H1 (cell line): Measurements from ENCODE around the gene DDI1. TPM values are rescaled to one million over a fixed set of nuclear protein-coding genes. Genes with fewer than 3 reads are reported as not detected.

Experiments used
- CTCF ChIA-PET: fragments of 300-600 bp; sonication (Branson Sonifier 250); formaldehyde crosslinking; loops from one replicate; lab custom pipeline; 2021; ENCODE audit not compliant: partially characterized antibody; lab: Charles Lee
- POLR2A ChIA-PET: fragments of 300-600 bp; sonication (Branson Sonifier 250); formaldehyde crosslinking; loops from one replicate; lab custom pipeline; 2021; ENCODE audit warnings: inconsistent platforms; ENCODE audit not compliant: partially characterized antibody; lab: Charles Lee
- DNase-seq, 2 experiments: peaks; one replicate each; pipeline versions ENCODE4 v3.0.0 to v3.0.0-alpha.2; 2010 to 2022; ENCODE audit warnings: low spot score in 2 of 2, low read depth in 1 of 2, mixed read lengths in 1 of 2
- FAIRE-seq: peaks from 2 replicates; lab custom pipeline; 2011; peaks lifted over from hg19 to GRCh38; lab: Jason Lieb, UNC
- H2AFZ ChIP-seq: 2 replicates; pipeline ENCODE4 v1.8.1; 2012; ENCODE audit warnings: low read length, inconsistent platforms
- H2AK5ac ChIP-seq: 2 replicates; pipeline ENCODE4 v1.6.1; 2013; ENCODE audit warnings: low read depth, low read length
- H2BK120ac ChIP-seq: replicated peaks from 2 replicates; pipeline ENCODE3; 2013; ENCODE audit warnings: low read depth, low read length, inconsistent platforms
- H2BK12ac ChIP-seq: 2 replicates; pipeline ENCODE4 v1.6.1; 2013; ENCODE audit warnings: low read depth, low read length
- H2BK15ac ChIP-seq: 2 replicates; pipeline ENCODE4 v1.6.1; 2013; ENCODE audit warnings: low read length
- H2BK20ac ChIP-seq: 2 replicates; pipeline ENCODE4 v1.6.1; 2013; ENCODE audit warnings: low read length
- H2BK5ac ChIP-seq: 2 replicates; pipeline ENCODE4 v1.6.1; 2013; ENCODE audit warnings: low read depth, low read length
- H3K14ac ChIP-seq: 2 replicates; pipeline ENCODE4 v1.6.1; 2013; ENCODE audit warnings: inconsistent platforms; ENCODE audit not compliant: insufficient read length
- H3K18ac ChIP-seq: 2 replicates; pipeline ENCODE4 v1.6.1; 2013; ENCODE audit warnings: low read length; ENCODE audit errors: extremely low read depth
- H3K23ac ChIP-seq: 2 replicates; pipeline ENCODE4 v1.6.1; 2013; ENCODE audit warnings: inconsistent platforms; ENCODE audit not compliant: insufficient read length
- H3K23me2 ChIP-seq: 2 replicates; pipeline ENCODE4 v1.6.1; 2013; ENCODE audit warnings: low read depth, low read length
- H3K27ac ChIP-seq: 2 replicates; pipeline ENCODE4 v1.6.1; 2011; ENCODE audit warnings: low read depth, low read length, inconsistent platforms
- H3K27me3 ChIP-seq, 4 experiments: replicated peaks in 1 of 4; 1 replicate in 1 of 4; 2 replicates in 3 of 4; pipeline versions ENCODE4 v1.6.1 to v1.8.1; 2011 to 2013; ENCODE audit warnings: low read length in 3 of 4, mild to moderate bottlenecking in 3 of 4, inconsistent platforms in 2 of 4, mixed read lengths in 2 of 4, moderate library complexity in 1 of 4; ENCODE audit not compliant: control insufficient read depth in 3 of 4, insufficient read depth in 3 of 4; ENCODE audit errors: extremely low read depth in 1 of 4
- H3K36me3 ChIP-seq, 4 experiments: 2 replicates each; pipeline versions ENCODE4 v1.6.1 to v1.8.1; 2011 to 2013; ENCODE audit warnings: mild to moderate bottlenecking in 4 of 4, low read length in 3 of 4, moderate library complexity in 2 of 4, control low read depth in 1 of 4, inconsistent platforms in 1 of 4; ENCODE audit not compliant: insufficient read depth in 4 of 4, control insufficient read depth in 2 of 4
- H3K4ac ChIP-seq: replicated peaks from 2 replicates; pipeline ENCODE3; 2013; ENCODE audit warnings: low read length, low read depth, mixed read lengths, inconsistent platforms; ENCODE audit not compliant: insufficient read length
- H3K4me1 ChIP-seq, 4 experiments: replicated peaks in 1 of 4; 1 replicate in 1 of 4; 2 replicates in 3 of 4; pipeline versions ENCODE4 v1.6.1 to v1.8.1; 2011 to 2013; ENCODE audit warnings: low read length in 3 of 4, inconsistent platforms in 2 of 4, mixed read lengths in 1 of 4; ENCODE audit not compliant: insufficient read depth in 4 of 4, control insufficient read depth in 3 of 4
- H3K4me2 ChIP-seq, 2 experiments: 2 replicates each; pipeline versions ENCODE4 v1.6.1 to v1.8.1; 2011 to 2013; ENCODE audit warnings: low read depth in 2 of 2, low read length in 2 of 2, control low read depth in 1 of 2, inconsistent platforms in 1 of 2, mild to moderate bottlenecking in 1 of 2; ENCODE audit not compliant: insufficient read depth in 1 of 2
- H3K4me3 ChIP-seq, 4 experiments: fragments of 200-600, 300-600 bp in 1 of 4; sonication (generic), shearing (Covaris generic), sonication (Bioruptor Twin) in 1 of 4; 2 replicates each; pipeline versions ENCODE4 v1.5.1 to v1.8.1; 2011 to 2016; ENCODE audit warnings: low read length in 4 of 4, low read depth in 3 of 4, control low read depth in 2 of 4, inconsistent platforms in 2 of 4, mild to moderate bottlenecking in 2 of 4, mixed read lengths in 1 of 4, moderate library complexity in 1 of 4; ENCODE audit not compliant: insufficient read depth in 2 of 4; ENCODE audit errors: extremely low read depth in 1 of 4
- H3K56ac ChIP-seq: replicated peaks from 2 replicates; pipeline ENCODE3; 2013; ENCODE audit warnings: low read depth, mild to moderate bottlenecking, mixed read lengths, low read length, inconsistent platforms; ENCODE audit not compliant: insufficient read length
- H3K79me1 ChIP-seq: 2 replicates; pipeline ENCODE4 v1.6.1; 2013; ENCODE audit warnings: low read depth, low read length, control low read depth
- H3K79me2 ChIP-seq, 2 experiments: 2 replicates each; pipeline versions ENCODE4 v1.6.1 to v1.8.1; 2012 to 2013; ENCODE audit warnings: low read length in 2 of 2, mild to moderate bottlenecking in 2 of 2, inconsistent platforms in 1 of 2; ENCODE audit not compliant: insufficient read depth in 2 of 2, control insufficient read depth in 1 of 2
- H3K9ac ChIP-seq, 4 experiments: replicated peaks in 1 of 4; 1 replicate in 1 of 4; 2 replicates in 3 of 4; pipeline versions ENCODE4 v1.6.1 to v1.8.1; 2011 to 2013; ENCODE audit warnings: low read depth in 3 of 4, low read length in 3 of 4, control low read depth in 2 of 4, mild to moderate bottlenecking in 2 of 4, moderate library complexity in 2 of 4, inconsistent platforms in 1 of 4; ENCODE audit errors: extremely low read depth in 1 of 4
- H3K9me3 ChIP-seq, 2 experiments: 2 replicates each; pipeline versions ENCODE4 v1.6.1 to v1.8.1; 2012 to 2013; ENCODE audit warnings: mild to moderate bottlenecking in 2 of 2, moderate library complexity in 2 of 2, control low read depth in 1 of 2, inconsistent platforms in 1 of 2, low read depth in 1 of 2, low read length in 1 of 2, mixed read lengths in 1 of 2; ENCODE audit not compliant: insufficient read depth in 2 of 2
- H4K20me1 ChIP-seq, 2 experiments: replicated peaks in 1 of 2; 2 replicates each; pipeline versions ENCODE3 to v1.8.1; 2011 to 2013; ENCODE audit warnings: inconsistent platforms in 2 of 2, low read length in 2 of 2, mild to moderate bottlenecking in 1 of 2; ENCODE audit not compliant: insufficient read depth in 2 of 2, control insufficient read depth in 1 of 2
- H4K5ac ChIP-seq: 2 replicates; pipeline ENCODE4 v1.6.1; 2013; ENCODE audit warnings: low read length, low read depth, mixed read lengths, inconsistent platforms; ENCODE audit not compliant: insufficient read length
- H4K8ac ChIP-seq: 2 replicates; pipeline ENCODE4 v1.8.0; 2013; ENCODE audit warnings: mild to moderate bottlenecking, moderate library complexity, low read length, inconsistent platforms; ENCODE audit not compliant: insufficient read depth; ENCODE audit errors: extremely low read depth
- H4K91ac ChIP-seq: replicated peaks from 2 replicates; pipeline ENCODE3; 2013; ENCODE audit warnings: low read length, mixed read lengths, inconsistent platforms; ENCODE audit not compliant: insufficient read length
- ASH2L ChIP-seq: fragments of 200-600, 300-600 bp; sonication (generic); IDR thresholded peaks from one replicate; pipeline ENCODE4 v1.7.1; 2017; ENCODE audit warnings: low read length
- HDAC2 ChIP-seq, 2 experiments: fragments of 300-600 bp in 1 of 2; sonication (generic) in 1 of 2; IDR thresholded peaks; 2 replicates each; pipeline ENCODE4 v1.6.1; 2011 to 2012; ENCODE audit warnings: low read depth in 2 of 2, low read length in 2 of 2, mild to moderate bottlenecking in 2 of 2, moderate library complexity in 2 of 2, borderline replicate concordance in 1 of 2, inconsistent platforms in 1 of 2
- JUND ChIP-seq: IDR thresholded peaks from 2 replicates; pipeline ENCODE4 v1.6.1; 2011; ENCODE audit warnings: mild to moderate bottlenecking, improper control_type of control experiment, low read length
- NANOG ChIP-seq: IDR thresholded peaks from 2 replicates; pipeline ENCODE4 v1.6.1; 2011; ENCODE audit warnings: low read length, low read depth, mild to moderate bottlenecking, inconsistent platforms; ENCODE audit not compliant: insufficient read depth, poor library complexity, severe bottlenecking
- SIN3A ChIP-seq, 2 experiments: IDR thresholded peaks in 1 of 2; conservative IDR thresholded peaks in 1 of 2; 2 replicates each; pipeline ENCODE4 v1.6.1; 2011 to 2012; ENCODE audit warnings: low read length in 2 of 2, improper control_type of control experiment in 1 of 2, low read depth in 1 of 2, mild to moderate bottlenecking in 1 of 2
- SP2 ChIP-seq: IDR thresholded peaks from 2 replicates; pipeline ENCODE4 v1.6.1; 2012; ENCODE audit warnings: mild to moderate bottlenecking, low read length, inconsistent platforms
- SUZ12 ChIP-seq: fragments of 200-600 bp; sonication (generic); IDR thresholded peaks from 2 replicates; pipeline ENCODE4 v1.6.1; 2012; ENCODE audit warnings: mild to moderate bottlenecking, inconsistent platforms, low read length, moderate library complexity, mixed read lengths
- YY1 ChIP-seq: IDR thresholded peaks from 2 replicates; pipeline ENCODE4 v1.6.1; 2011; ENCODE audit warnings: low read depth, mild to moderate bottlenecking, low read length
- WGBS, 2 experiments: shearing (Covaris generic) in 1 of 2; methylation state at CpG; one replicate each; pipeline versions ENCODE4 v1.1.6 to v1.1.7; 2013 to 2015; ENCODE audit warnings: low lambda C conversion rate in 2 of 2, mixed read lengths in 2 of 2, inconsistent platforms in 1 of 2, low coverage in 1 of 2, missing lambda C conversion rate in 1 of 2; ENCODE audit not compliant: insufficient replicate concordance in 2 of 2, insufficient coverage in 1 of 2, insufficient read length in 1 of 2; ENCODE audit errors: extremely low coverage in 1 of 2, missing lambda C conversion rate in 1 of 2; 5-methylcytosine and 5-hydroxymethylcytosine counted together
- polyA plus RNA-seq, 7 experiments: library from polyadenylated mRNA; depleted of rRNA in 3 of 7; stranded (reverse) in 5 of 7; unstranded in 2 of 7; fragments of >200 nt in 5 of 7; fragments of 200-250 nt in 2 of 7; gene quantifications; 1 replicate in 5 of 7; 2 replicates in 1 of 7; 4 replicates in 1 of 7; pipeline versions ENCODE4 v1.2.1 to v1.2.3, GENCODE V29; 2011 to 2013; ENCODE audit warnings: missing spikeins in 2 of 7, mixed read lengths in 2 of 7
- total RNA-seq: library from RNA; stranded (reverse); fragmentation: NEBNext Ultra II Directional; extraction: Animal tissue kit (Norgen Biotek cat#: 25700); gene quantifications from 2 replicates; pipeline ENCODE4 v1.2.1, GENCODE V29; 2021

Gene DDI1
- total and polyA plus RNA-seq, 2 of the 8 experiments (the other 6 are each of a cell fraction or from before 2014, with no cell fraction given) = not detected

- Histone ChIP-seq H3K27me3 (no peaks in the 10 kb centered on the region), H3K4me2 (no peak overlapping the region), H3K4ac (no peak overlapping the region), H2AK5ac (no peak overlapping the region), H3K9ac (no peak overlapping the region), H3K14ac (no peak overlapping the region), H4K8ac (no peak overlapping the region), H2BK20ac (no peak overlapping the region), H3K9me3 (no peaks in the 10 kb centered on the region), H2BK120ac (no peak overlapping the region), H3K27ac (no peak overlapping the region), H2BK15ac (no peak overlapping the region), H2BK12ac (no peak overlapping the region), H4K20me1 (no peaks in the 10 kb centered on the region), H3K79me1 (no peaks in the 10 kb centered on the region), H2AFZ (no peak overlapping the region), H3K56ac (no peak overlapping the region), H3K18ac (no peak overlapping the region), H3K23me2 (no peaks in the 10 kb centered on the region), H4K5ac (no peak overlapping the region), H3K23ac (no peak overlapping the region), H3K36me3 (no peaks in the 10 kb centered on the region), H4K91ac (no peak overlapping the region), H2BK5ac (no peak overlapping the region), H3K4me3 (no peak overlapping the region), H3K4me1 (no peaks in the 10 kb centered on the region), H3K79me2 (no peaks in the 10 kb centered on the region)
- ChIA-PET CTCF (interaction anchor here (0.6 kb wide), 1 partner anchor 137 kb away, joined by 3 read pairs; no protein-coding TSS in a partner anchor), POLR2A (no interaction called here)
- FAIRE-seq (no peak), DNase-seq (no peak)
- 91% methylated on average over 6 of the region's 6 CpGs; no CpG with 5 or more reads in 1 of the 2 experiments for WGBS, 2 experiments
- TF ChIP-seq SUZ12 = no peak
- no peak for TF ChIP-seq ASH2L
- TF ChIP-seq YY1 = no peak
- TF ChIP-seq SIN3A (conservative IDR thresholded peaks at IDR 0.05 in 1 of 2, IDR thresholded peaks at IDR 0.05 in 1 of 2; ENCODE audit: low read depth in 1 of 2, low read length in 2 of 2) = no peak
- no peak for TF ChIP-seq JUND
- no peak for TF ChIP-seq NANOG
- no peak for TF ChIP-seq SP2
- no peak for TF ChIP-seq HDAC2 (IDR thresholded peaks at IDR 0.05; ENCODE audit: borderline replicate concordance in 1 of 2, low read depth in 2 of 2, low read length in 2 of 2)
Measured at GRCh38 chr11:104043678-104044239, 7.3 kb downstream of the DDI1 start.
